GM18873 (cell line): ENCODE measurements around the gene BROX.
"Not testable (repeated sequence)": the region's sequence is repeated elsewhere in the genome, so short reads cannot be mapped to it uniquely, and the experiment has no call there.

Experiments
- ATAC-seq: cut with Tn5 transposase; IDR thresholded peaks from one replicate; pipeline ENCODE4 v1.9.1; 2021; ENCODE audit warnings: mild to moderate bottlenecking, moderate library complexity, moderate number of reproducible peaks; ENCODE audit not compliant: unreplicated experiment, low FRiP score

Gene BROX

DNA sequence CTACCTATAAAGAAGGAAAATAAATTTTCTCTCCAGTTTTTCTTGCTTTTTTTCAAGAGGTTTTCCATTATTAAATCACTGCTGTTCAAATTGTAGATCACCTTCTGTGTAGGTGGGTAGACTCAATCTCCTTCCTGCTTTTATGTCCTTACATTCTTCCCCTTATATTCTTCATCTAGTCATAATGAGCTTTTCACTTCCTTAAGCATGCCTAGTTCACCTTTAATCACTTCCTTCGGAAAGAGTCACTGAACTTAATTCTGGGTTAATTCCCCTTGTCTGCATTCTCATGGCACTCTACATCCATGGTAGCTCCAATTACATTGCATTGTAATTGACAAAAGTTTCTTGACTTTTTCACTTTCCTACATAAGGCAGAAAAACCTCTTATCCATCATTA, 18.5 kb downstream of the BROX start:
- no peak for ATAC-seq

DNA sequence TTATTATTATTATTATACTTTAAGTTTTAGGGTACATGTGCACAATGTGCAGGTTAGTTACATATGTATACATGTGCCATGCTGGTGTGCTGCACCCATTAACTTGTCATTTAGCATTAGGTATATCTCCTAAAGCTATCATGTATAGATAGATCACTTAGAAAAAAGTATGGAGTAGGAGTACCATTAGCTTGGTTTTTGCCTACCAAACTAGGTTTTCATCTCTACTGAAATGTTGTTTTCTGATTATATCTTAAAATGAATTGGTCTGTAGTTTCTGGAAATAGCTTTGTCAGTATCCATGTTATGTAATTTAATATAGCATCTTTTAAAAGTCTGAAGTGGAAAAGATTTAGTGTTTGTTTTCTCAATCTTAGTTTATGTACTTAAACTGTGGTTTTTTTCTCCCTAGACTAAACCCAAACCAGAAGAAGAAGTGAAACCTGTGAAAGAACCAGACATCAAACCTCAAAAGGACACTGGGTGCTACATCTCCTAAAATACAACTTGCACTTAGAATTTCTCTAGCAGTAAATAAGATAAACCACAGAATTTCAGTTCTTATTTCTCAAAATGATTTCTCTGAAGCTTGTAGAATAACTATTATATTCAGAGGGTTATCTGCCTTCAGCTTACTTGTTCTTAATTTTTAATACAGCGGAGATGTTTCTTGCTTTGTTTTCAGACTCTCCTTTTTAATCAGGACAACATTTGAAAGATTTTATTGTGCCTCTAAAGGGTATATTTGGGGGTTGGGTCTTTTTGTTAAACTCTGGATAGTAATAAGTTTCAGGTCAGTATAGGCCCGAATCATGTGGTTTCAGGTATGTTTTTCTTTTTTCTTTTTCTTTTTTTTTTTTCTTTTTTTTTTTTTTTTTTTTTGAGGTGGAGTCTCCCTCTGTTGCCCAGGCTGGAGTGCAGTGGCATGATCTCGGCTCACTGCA, 20.1 kb downstream of the BROX start:
- ATAC-seq = peak; percentile 97

DNA sequence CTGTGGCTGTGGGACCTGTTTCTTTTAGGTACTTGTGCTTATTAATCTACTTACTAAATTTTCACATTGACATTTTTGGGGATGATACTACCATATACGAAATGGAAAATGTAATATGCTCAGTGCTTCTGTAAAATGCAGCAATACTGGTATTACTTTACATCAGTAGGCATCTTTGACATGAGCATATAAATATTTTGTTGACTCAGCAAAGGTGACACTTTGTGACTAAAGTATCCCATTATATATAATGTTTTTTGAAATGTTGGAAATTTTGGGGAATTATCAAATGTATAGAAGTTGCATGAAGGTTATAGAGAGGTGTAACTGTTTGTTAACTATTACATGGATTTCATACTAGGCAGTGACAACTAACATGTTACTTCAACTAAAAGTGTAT, 22.4 kb downstream of the BROX start:
- ATAC-seq = no peak

DNA sequence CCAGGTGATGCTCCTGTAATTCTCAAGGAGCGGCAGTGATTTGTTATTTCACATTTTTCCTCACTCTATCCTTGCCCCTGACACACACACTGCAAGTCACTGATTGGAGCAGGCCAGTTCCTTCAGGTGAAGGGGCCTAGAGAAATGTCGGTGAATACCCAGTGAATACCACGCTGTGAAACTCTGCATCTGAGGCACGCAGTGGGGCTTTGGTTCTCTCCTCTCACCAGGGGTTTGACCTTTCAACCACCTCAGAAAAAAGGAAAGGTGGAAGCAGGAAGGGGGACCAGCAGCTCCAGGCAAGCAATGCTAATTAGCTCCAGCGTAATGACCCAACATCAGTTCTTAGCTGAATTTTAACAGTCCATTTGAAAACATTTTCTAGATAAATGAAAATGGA, 24.1 kb downstream of the BROX start:
- ATAC-seq = no peak

DNA sequence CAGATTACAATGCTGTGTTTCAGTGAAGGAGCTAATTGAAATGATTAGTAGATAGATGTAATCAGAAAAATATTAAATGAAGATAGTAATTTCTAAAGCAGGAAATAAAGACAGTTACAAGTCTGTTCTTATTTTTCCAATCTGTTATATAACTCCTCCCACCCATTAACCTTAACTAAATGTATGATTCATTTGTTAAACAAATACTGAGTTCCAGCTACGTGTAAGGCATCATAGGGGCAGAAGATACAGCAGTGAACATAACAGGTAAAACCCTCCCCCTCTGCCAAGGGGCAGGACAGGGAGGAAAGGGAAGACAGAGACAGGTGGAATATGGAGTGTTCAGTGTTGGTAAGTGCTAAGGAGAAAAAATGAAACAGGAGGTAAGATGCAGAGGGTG, 24.6 kb downstream of the BROX start, which contains the start of gene FAM177B:
TSS of gene FAM177B (plus strand) at position 231 of the 400 bp plus-strand sequence. CDS start 9,344 bp downstream, outside the sequence.
- ATAC-seq = no peak

DNA sequence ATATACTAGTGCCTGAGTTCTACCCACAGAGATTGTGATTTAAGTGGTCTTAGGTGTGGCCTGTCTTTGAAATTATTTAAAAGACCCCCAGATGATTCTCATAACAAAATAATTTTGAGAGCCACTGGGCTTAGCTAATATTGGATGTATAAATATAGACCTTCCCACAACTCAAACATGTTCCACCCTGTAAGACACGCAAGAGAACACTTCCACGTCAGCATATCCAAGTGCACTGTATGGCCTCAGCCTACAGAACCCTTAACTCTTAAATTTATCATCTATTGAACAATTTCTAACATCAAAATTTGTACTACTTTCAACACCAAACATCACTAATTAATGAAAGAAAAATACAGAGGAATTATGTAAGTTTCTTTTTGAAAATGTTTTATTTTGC, 27.1 kb downstream of the BROX start:
- no peak for ATAC-seq

DNA sequence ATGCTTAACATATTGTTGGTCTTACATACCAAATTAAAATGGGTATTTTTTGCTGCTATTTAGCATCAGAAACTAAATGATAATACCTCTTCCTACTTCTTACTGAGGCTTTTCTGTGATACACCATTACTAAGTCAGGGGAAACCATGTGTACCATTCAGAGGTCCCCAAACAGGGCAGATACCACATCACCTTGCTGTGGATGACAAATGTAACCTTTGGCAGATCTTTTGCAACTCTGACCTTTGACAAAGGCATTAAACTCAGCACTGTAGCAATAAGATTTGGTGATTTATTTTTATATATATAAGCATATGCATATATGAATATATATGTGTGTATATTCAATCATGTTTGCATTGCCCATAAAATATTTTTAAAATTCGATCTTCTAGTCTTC, 27.6 kb downstream of the BROX start:
- ATAC-seq = no peak

DNA sequence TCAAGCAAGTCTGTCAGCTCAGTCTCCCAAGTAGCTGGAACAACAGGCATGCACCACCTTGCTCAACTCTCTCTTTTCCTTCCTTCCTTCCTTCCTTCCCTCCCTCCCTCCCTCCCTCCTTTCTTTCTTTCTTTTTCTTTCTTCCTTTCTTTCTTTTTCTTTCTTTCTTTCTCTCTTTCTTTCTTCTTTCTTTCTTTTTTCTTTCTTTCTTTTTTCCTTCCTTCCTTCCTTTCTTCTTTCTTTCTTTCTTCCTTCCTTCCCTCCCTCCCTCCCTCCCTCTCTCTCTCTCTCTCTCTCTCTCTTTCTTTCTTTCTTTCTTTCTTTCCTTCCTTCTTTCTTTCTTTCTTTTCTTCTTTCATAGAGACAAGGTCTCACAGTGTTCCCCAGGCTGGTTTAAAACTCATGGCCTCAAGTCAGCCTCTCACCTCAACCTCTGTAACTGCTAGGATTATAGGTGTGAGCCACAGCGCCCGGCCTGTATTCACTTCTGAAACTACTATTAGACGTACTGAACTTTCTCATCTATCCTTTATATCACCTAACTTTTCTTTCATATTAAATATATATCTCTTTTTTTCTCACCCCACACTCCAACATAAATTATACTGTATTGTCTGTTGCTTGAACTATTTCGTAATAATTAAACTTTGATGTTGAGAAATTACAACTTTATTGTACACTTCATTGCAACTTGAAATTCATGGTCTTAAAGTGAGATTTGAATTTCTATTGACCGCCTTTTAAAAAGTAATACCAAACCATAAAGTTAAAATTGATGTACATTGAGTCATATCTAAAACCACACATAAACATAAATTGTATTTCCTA, 29.5 kb downstream of the BROX start:
- ATAC-seq = not testable (repeated sequence)

DNA sequence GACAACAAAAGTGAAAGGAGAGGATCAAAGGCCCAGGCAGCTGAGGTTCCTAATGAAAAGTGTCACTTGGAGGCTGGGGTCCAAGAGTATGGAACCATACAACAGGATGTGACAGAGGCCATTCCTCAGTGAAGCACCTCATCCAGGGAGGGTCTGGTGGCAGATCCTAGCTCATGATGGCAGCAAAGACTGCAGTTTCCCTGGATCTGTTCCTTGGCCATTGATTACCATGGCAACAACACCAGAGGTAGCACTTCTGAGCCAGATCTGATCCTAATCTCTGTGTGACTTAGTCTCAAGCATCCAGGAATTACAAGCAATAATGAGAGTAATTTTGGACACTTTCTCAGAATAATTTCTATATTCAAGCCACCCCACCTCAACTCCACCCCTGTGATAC, 37.6 kb downstream of the BROX start:
- ATAC-seq = no peak

DNA sequence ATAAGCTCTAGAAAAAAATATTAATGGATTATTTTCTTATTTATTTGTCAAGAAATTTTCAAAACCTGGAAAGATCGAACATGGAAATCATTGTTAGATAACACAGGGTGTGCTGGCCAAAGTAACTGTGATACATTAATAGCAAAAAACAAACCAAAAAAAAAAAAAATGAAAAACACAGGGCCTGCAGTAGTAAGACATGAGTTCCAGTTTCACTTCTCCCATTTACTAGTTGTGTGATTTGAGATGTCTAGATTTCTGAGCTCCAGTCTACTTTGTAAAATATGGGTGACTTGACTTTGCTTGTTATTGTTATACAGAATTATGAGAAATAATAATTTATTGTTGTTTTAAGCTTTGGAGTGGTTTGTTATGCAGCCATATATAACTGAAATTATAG, 38.3 kb downstream of the BROX start:
- peak; percentile 71 for ATAC-seq

DNA sequence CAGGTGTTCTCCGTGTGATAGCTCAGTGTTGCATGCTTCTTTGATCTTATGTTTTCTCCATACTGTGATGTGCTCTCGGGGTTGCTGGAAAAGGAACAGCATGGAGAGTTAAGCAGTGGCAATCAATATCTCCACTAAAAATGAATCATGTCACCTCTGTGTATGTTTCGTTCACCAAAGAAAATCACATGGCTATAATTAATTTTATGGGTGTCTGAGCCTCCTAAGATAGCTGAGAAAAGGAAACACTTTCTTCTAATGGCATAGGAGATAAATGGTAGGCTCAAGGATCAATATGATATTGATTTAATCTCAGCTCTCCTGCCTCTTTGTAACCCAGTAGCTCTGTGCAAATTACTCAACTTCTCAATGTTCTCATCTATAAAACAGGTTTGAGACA, 38.9 kb downstream of the BROX start:
- ATAC-seq = no peak

DNA sequence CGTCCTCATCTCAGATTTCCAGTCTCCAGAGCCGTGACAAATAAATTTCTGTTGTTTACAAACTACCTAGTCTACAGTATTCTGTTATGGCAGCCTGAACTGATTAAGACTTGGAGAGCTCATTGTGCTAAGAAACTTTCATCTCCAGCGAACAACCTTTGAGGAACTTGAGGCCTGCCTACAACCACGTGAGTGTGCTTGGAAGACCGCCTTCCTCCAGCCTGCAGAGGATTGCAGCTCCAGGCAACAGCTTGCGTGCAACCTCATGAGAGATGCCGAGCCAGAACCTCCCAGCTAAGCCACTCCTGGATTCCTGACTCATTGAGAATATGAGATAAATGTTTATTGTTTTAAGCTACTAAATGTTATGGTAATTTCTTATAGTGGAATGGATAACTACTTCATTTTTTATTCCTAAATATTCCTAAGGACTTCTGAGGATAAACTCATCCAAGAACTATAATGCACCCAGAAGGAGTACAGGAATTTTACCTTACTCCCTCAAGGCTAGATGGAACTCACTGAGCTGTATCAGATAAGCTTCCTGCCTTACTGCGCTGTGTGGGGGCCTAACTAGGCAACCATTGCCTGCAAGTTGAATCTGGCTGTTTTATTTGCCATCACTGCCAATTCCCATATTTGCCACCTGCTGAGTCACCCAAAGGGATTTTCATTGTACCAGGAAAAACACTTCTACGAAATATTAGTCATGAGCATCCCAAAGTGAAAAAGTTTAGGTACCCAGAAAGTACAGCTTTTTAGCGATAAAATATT, 42.2 kb downstream of the BROX start:
- no peak for ATAC-seq

DNA sequence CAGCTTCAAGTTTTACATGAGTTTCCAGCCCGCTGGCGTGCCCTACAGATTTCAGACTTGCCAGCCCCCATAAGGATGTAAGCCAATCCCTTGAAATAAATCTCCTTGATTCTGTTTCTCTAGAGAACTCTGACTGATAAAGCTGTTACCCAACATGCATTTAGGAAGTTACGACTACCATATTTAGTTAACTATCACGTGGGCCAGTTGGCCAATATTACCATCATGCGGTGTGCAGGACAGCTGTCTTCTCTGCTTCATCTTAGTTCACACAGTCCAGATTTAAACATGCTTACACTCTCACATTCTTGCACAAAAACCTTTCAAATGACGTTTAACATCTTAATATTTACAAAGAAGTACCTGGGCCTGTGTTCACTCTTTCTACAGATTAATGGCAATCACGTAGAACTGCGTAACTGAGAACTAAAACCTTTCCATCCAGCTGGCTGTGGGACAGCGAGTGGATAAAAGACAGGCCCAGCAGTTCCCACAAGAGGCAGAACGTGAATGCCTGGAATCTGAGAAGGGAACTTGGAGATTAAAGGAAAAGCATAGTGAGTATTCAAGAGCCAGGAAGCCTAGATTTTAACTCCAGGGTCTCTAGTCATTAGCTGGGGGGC, 45.4 kb downstream of the BROX start:
- ATAC-seq = no peak

DNA sequence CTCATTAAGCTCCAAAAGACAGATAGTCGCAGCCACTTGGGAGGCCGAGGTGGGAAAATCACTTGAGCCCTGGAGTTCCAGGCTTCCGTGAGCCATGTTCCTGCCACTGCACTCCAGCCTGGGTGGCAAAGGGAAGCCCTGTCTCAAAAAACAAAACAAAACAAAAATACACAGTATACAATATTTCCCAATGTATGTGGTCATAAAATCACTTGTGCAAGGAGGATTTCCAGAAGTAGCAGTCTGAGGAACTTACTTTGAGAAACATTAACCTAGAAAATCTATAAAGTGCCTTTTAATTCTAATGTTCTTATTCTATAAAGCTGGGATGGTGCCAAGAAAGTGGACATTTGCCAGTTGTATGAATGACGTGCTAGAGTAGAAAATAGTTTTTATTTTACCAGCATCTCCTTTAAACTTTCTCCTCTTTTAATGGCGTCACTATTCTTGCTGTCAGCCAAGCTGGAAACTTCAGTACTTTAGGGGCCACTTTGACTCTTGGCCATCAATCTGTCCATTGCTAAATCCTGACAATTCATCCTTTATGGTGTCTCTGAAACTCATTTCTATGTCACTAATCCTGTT, 47.2 kb downstream of the BROX start:
- no peak for ATAC-seq

DNA sequence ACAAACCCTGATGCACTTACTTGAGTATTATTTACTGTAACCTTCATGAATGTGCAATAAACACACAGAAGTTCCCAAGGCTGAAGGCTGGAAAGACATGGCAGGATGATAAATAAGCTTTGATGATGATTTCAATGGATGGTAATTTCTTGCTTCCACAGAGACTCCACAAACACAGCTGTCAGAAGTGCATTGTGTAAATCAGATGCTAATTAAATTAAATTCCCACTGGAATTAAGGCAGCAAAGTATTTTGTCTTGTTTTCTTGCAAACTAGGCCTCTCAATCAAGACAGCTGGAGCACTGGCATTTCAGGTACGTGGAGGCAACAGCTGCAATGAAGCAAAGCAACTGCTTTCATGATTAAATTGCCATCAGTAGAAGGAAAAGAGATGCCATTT, 48.7 kb downstream of the BROX start:
- ATAC-seq = no peak

DNA sequence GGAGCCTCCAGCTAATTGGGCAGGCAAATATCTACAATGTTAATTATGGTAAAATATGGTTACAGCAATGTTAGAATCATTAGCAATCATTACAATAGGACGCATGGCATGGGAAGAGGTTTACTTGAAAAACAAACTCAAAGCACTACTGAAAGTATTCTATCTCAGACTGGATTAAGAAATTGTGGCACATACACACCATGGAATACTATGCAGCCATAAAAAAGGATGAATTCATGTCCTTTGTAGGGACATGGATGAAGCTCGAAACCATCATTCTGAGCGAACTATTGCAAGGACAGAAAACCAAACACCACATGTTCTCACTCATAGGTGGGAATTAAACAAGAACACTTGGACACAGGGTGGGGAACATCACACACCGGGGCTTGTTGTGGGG, 49.8 kb downstream of the BROX start:
- not testable (repeated sequence) for ATAC-seq

DNA sequence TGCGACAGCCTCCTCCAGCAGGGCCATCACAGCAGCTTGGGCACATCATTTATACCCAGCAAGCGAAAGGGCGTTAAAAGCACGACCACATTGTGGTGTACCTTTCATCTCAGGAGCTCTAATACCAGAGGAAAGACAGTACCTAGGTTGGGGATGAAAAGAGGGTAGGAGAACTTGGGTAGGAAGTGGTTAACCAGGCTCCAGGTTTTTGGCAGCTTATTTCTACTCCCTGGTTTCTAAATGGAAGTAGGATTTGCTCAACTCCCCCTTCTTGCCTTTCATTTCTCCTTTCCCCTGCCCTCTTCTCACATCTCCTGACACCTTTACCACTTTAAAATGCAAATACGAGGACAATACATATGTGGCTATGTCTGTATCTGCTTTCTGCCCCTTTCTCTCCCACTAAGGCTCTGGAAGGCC, 54.8 kb downstream of the BROX start:
- ATAC-seq = no peak

DNA sequence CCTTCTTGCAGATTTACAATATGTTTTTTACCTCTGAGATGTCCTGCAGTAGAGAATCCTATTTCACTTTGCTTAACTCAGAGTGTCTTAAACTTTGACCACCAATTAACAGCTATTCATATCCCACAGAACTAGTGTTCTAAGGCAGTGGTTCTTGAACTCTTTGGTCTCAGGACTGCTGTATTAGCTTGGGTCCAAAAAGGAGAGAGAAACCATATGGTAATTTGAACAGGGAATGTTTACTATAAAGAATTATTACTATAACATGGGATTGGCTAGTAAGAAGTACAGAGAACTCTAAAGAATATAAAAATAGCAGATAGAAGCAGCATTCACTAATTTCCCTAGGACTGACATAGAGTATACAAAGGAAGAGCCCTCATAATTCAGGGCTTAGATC, 56.2 kb downstream of the BROX start:
- no peak for ATAC-seq

DNA sequence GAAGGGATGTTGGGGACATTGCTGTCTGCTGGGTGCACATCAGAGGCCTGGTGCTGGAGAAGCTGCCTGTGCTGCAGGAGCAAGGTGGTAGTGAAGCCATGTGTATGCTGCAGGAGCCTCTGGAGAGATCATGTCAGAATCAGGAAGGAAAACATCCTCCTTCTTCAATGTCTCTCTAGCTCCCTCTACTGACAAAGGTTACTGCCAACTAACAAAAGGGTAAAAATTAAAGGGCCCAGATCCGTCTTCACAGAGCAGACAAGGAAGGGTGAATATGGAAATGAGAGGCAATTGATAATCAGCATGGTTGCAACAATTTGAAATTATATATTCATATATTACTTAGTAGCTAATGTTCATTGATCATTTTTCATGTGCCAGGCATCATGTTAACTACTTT, 56.8 kb downstream of the BROX start:
- no peak for ATAC-seq
